ENCODE results near the gene FRS2. TPM values are rescaled to one million over a fixed set of nuclear protein-coding genes. Genes with fewer than 3 reads are reported as not detected.

FRS2 gene
- polyA plus RNA-seq, 1 donor from 2014 or later: 20.2 TPM

- Histone ChIP-seq H3K4me3 (ENCODE audit: low read length) (no peak overlapping the region), H4K20me1 (ENCODE audit: insufficient read depth) (no peaks in the 10 kb centered on the region), H3K27ac (ENCODE audit: low read length) (no peak overlapping the region), H3K36me3 (ENCODE audit: insufficient read depth, low read length) (no peaks in the 10 kb centered on the region), H3K79me2 (replicated peaks; ENCODE audit: insufficient read depth, low read length) (peaks cover 51% of the 10 kb centered on the region), H3K27me3 (ENCODE audit: insufficient read depth, low read depth, low read length) (no peaks in the 10 kb centered on the region), H3F3A (ENCODE audit: insufficient read depth, low read length, poor library complexity, severe bottlenecking) (no peaks in the 10 kb centered on the region), H3K9me3 (ENCODE audit: low read length) (no peaks in the 10 kb centered on the region), H3K9ac (ENCODE audit: low read length) (no peak overlapping the region), H3K9me2 (ENCODE audit: insufficient read depth, low read length) (no peaks in the 10 kb centered on the region), H2AFZ (ENCODE audit: low read depth, low read length) (no peak overlapping the region), H3K4me2 (ENCODE audit: low read length) (no peak overlapping the region)
- TF ChIP-seq REST (IDR thresholded peaks at IDR 0.05; ENCODE audit: borderline replicate concordance) (no peak), CTCF (IDR thresholded peaks at IDR 0.05; ENCODE audit: poor library complexity, severe bottlenecking) (no peak), EP300 (conservative IDR thresholded peaks at IDR 0.05; ENCODE audit: poor library complexity, severe bottlenecking) (no peak), EZH2 (IDR thresholded peaks at IDR 0.05; ENCODE audit: borderline replicate concordance, insufficient read depth, low read length, poor library complexity, severe bottlenecking) (no peak), POLR2AphosphoS5 (IDR thresholded peaks at IDR 0.05) (no peak)
Observed at GRCh38 chr12:69524755-69525469, 54.7 kb downstream of the FRS2 start.

GRCh38 chr12:69527506-69528272, 57.5 kb downstream of the FRS2 start:
- Histone ChIP-seq H3K4me3 (ENCODE audit: low read length) (no peak overlapping the region), H3K9me3 (ENCODE audit: low read length) (no peaks in the 10 kb centered on the region), H3K79me2 (replicated peaks; ENCODE audit: insufficient read depth, low read length) (peaks cover 39% of the 10 kb centered on the region), H3K9ac (ENCODE audit: low read length) (no peak overlapping the region), H3K36me3 (ENCODE audit: insufficient read depth, low read length) (no peaks in the 10 kb centered on the region), H2AFZ (ENCODE audit: low read depth, low read length) (no peak overlapping the region), H3F3A (ENCODE audit: insufficient read depth, low read length, poor library complexity, severe bottlenecking) (no peaks in the 10 kb centered on the region), H3K27me3 (ENCODE audit: insufficient read depth, low read depth, low read length) (no peaks in the 10 kb centered on the region), H3K4me2 (ENCODE audit: low read length) (no peak overlapping the region), H3K9me2 (ENCODE audit: insufficient read depth, low read length) (no peaks in the 10 kb centered on the region), H4K20me1 (ENCODE audit: insufficient read depth) (no peaks in the 10 kb centered on the region), H3K27ac (ENCODE audit: low read length) (no peak overlapping the region)
- TF ChIP-seq RAD21 (conservative IDR thresholded peaks at IDR 0.05): no peak
- TF ChIP-seq EP300 (conservative IDR thresholded peaks at IDR 0.05; ENCODE audit: poor library complexity, severe bottlenecking): no peak
- TF ChIP-seq POLR2AphosphoS5 (IDR thresholded peaks at IDR 0.05): no peak
- no peak for TF ChIP-seq CTCF (IDR thresholded peaks at IDR 0.05; ENCODE audit: poor library complexity, severe bottlenecking)
- TF ChIP-seq TAF1 (IDR thresholded peaks at IDR 0.05; ENCODE audit: low read depth): no peak
- no peak for TF ChIP-seq MXI1 (conservative IDR thresholded peaks at IDR 0.05; ENCODE audit: poor library complexity, severe bottlenecking)

All from neural cell (in vitro differentiated cells).